NCI-H748 (cell line): ENCODE measurements around the gene TMEM203.
"Not testable (repeated sequence)": the region's sequence is repeated elsewhere in the genome, so short reads cannot be mapped to it uniquely, and the experiment has no call there.

Experiments
- DNase-seq: peaks from one replicate; lab custom pipeline; 2025; ENCODE audit not compliant: unreplicated experiment; lab: John Stamatoyannopoulos, UW

Gene TMEM203, protein sequence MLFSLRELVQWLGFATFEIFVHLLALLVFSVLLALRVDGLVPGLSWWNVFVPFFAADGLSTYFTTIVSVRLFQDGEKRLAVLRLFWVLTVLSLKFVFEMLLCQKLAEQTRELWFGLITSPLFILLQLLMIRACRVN

DNA sequence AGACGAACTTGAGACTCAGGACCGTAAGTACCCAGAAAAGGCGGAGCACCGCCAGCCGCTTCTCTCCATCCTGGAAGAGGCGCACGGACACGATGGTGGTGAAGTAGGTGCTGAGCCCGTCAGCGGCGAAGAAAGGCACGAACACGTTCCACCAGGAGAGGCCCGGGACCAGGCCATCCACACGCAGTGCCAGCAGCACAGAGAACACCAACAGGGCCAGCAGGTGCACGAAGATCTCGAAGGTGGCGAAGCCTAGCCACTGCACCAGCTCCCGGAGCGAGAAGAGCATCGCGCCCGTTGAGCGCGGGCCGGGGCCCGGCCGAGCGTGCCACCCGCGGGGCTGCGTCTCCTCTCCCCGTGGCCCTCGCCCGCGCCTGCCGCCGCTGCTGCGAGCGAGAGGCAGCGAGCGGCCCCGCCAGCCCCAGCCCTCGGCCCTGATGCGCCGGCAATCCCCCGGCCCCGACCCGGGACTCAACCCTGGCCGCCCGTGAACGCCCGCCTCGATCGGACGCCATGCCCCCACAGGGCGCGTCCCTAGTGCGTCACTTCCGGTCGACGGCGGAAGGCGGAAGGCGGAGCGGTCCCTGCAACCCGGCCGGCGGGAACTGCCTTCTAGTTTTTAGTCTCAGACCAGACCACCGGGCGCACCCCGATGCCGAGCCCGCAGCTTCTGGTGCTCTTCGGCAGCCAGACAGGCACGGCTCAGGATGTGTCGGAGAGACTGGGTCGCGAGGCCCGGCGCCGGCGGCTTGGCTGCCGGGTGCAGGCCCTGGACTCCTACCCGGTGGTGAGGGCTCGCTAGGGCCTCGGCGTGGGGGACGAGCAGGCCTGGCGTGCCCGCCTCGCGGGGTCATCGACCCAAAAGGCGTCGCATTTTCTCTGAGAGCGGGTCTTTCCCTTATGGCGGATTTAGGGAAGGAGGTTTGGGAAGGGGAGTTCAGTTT lies at the start of gene TMEM203, which contains the start of gene NDOR1:
TSS of gene TMEM203 (minus strand) at position 523 of the 944 bp plus-strand sequence. CDS start at position 289, 234 bp downstream.
TSS of gene NDOR1 (plus strand) at position 575 of the 944 bp plus-strand sequence. CDS start at position 653, 78 bp downstream.
- DNase-seq = peak; percentile 87

DNA sequence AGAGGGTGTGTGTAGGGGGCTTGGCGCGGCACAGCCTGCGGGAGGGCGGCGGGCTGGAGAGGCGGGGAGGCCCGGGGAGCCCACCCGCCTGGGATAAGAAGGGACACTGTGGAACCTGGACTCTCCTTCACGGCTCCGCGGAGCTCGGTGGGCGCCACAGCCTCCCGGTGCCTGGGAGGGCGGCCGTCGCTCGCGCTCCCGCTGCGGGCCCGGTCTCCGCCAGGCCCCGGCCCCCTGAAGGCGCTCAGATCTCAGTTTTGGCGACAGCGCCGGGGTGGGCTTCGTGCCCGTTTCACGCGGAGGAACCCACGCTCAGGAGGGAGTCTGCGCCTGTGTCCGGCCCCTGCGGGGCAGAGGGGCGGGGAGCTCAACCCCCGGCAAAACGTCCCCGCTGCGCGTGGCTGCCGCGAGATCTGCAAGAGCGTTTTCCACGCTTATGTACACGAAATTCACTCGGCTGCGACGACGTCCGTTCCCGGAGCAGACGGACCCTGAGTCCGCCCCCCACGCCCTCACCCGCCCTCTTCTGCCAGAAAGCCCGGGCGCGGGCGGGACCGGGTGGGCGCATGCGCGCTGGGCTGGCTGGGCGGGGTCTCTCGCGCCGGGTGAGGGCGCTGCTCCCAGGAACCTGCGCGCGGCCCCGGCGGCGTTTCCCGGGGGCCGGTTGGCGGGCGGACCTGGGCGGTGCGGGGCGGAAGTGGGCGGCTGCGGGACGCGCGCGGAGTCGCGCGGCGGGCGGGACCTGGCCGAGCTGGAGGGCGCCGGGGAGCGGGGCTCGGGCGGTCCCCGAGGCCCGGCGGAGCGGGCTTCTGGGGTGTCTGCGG lies 49.4 kb upstream of the TMEM203 start, which contains the start of gene NELFB:
TSS of gene NELFB (plus strand) at position 704 of the 824 bp plus-strand sequence.
- peak; percentile 89 for DNase-seq

DNA sequence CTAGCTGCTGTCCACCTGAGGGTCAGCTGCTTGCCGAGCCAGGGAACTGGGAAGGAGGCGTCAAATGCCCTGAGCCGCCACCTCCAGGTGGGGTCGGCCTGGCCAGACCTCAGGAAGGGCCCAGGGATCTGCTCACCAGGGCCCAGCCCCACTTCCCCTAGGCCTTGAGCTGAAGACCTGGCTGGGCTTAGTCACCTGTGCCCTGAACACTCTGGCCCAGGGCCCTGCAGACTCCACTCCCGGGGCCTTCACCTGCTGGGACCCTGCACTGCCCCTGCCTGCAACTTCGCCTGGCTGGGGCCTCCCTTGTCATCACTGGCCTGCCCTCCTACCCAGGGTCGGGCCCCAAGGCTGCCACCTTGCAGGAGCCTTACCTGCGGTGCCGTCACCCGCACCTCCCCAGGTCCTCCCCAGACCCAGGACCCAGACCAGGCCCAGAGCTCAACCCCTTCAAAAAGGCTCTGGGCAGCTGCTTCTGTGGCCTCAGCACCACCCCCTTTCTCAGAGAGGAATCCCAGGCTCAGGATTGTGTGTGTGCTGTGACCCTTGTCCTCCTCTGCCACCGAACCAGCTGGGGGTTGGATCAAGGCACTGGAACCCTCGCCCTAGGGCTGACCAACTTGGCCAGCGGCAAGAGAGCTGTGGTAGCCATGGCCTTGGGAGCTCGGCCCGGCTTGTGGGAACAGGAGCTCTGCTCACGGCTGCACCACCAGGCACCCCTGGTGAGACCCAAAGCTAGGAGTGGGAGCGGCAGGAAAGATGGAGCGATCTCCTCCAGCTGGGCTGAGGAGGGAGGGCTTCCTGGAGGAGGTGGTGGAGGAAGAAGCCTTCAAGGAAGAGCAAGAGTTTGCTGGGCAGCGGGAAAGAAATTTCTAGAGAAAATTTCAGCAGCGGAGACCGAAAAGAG lies 48.5 kb upstream of the TMEM203 start:
- DNase-seq = no peak

DNA sequence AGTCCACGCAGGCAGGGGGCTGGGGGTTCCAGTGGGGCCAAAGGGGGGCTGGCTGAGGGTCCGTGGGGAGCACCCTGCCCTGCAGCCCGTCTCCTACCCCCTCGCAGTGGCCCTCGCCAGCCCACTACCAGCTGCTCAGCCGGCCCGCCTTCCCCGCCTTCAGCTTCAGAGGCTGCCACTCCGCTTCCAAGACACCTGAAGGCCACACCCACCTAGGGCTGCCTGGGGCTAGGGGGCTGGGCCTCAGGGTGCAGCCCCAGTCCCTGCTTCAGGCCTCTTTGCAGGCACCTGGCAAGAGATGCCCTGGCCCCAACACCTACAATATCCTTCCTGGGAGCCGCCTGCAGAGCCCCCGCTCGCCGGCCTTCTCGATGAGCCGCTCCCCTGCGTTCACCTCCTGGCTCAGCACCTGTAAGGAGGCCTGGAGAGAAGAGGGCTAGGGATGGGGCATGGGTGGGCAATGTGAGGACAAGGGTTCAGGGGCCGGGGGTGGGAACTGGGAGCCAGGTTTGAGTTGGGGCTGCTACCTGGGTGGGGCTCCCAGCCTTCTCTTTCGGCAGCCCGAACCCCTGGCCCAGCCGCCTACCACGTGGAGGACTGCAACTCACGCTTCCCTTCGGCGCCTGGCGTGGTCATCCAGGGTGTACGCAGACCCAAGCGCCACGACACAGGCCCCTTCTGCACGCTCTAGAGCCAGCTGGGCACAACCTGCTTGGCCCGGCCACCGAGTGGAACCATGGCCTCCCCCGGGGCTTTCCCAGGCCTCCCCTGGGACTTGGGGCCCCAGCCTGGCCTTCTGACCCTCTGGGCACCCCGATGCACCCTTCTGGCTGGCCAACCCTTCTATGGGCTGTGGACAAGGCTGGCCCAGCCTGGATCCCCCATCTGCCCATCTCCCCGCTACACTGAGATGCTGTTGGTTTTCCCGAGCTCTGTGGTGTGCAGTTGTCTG lies 47.4 kb upstream of the TMEM203 start:
- peak; percentile 46 for DNase-seq

DNA sequence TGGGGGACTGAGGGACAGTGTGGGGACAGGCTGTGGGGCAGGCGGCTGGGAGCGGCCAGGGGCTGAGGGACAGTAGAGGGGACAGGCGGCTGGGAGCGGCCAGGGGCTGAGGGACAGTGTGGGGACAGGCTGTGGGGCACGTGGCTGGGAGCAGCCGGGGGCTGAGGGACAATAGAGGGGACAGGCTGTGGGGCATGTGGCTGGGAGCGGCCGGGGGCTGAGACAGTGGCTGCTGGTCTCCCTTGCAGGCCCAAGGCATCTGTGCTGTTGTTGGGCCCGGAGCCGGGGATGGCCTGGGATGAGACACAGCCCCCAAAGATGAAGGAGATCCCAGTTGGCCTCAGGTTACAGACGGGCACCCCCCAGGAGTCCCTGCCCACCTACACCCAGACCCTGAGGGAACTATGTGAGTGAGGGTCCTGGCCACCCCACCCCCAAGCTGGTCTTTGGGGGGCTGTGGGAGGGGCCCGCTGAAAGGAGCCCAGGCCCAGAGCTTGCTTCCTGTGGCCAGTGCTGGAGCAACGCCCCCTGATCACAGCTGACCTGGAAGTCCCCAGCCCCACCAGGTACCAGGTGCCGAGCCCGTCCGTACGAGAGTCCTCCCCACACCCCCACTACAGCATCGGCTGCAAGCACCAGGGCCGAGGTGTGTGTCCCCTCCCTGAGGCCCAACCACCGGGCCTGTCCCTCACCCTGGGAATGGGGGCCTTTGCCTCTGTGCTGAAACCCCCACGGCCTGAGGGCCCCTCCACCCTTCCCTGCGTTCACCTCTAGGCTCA lies 46.2 kb upstream of the TMEM203 start:
- no peak for DNase-seq

DNA sequence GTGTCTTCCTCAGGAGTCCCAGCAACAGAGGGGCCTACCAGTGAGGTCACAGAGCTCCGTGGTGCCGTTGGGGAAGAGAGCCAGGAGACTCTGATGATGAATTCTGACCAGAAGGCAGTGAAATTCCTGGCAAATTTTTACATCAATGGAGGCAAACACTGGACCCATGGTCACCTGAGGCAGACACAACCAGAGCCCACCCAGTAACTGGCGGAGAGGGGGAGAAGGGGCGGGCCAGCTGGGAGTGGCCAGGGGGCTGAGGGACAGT lies 45.7 kb upstream of the TMEM203 start, which contains the start of gene STPG3:
TSS of gene STPG3 (plus strand) at position 93 of the 268 bp plus-strand sequence. CDS start at position 94, 1 bp downstream.
- no peak for DNase-seq

DNA sequence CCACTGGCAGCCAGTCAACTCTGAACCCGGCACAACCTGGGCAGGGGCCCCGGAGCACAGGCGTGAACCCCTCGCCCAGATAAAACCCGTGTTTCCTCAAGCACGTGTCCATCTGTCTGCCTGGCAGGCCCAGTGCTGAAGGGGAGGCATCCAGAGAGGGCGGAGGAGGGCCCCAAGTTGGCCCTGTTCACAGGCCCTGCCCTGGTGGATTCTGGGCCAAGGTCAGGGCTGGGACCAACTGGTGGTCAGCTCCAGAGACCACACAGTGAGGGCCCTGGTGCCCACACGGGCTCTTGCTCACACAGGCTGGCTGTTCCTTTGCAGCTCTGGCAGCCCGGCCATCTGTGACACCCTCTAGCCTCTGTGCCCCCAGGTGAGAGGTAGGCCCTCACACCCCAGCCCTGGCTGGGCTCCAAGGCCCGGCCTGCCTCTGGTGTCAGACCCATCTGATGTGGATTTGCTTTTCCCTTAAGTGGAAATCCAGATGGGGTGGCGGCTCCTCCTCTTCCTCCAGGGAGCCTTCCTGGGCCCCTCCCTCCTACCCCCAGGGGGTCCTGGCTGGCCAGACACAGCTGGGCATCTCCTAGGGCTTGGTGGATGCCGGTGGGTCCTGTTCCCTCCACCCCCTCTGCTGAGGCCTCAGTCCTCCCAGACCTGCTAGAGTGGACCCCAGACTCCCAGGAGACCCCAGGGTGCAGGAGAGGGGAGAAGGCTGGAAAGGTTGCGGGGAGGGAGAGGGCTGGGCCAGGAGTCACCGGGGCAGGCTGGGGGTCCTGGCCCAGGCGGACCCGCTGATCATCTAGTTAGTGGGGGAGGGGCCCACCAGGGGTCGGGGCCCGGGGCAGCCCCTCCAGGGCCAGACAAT lies 45.1 kb upstream of the TMEM203 start:
- no peak for DNase-seq

DNA sequence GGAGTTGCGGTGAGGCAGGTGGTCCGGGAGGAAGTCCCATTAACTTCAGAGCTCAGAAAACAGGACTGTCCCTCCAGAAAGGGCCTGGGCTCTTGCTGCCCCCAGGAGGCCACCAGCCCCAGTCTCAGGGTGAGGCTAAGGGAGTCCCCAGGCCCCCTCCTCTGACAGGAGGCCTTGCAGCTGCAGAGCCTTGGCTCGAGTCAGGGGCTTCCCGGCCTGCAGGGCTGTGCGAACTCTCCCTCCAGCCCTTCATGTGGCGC lies 42.4 kb upstream of the TMEM203 start:
- DNase-seq = no peak

DNA sequence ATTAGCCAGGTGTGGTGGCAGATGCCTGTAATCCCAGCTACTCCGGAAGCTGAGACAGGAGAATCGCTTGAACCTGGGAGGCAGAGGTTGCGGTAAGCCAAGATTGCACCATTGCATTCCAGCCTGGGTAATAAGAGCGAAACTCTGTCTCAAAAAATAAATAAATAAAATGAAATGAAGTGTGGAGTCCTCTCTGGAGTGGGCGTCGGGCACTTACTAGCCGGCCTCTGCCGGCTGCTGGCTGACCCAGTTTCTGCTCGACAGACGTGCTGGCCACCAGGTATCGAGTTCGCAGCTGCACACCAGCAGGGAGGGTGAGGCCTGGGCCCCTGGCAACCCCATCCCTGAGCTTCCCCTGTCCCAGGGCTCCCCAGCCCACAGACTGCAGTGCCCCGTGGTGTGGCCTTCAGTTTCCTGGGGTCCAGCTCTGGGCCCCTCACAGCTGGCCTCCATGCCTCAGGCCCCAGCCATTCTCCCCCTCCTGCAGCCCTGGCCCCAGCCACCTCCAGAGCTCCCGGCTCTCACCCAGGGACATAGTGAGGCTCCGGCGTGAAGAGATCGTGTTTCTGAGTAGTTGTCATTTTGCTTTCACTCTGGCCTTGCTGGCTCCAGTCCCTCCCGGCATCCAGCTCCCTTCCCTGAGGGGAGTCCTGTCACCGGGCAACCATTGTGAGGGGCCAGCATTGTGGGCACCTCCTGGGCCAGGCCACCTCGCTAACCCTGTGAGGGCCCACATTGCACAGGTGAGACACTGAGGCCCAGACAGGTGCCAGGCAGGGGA lies 41.9 kb upstream of the TMEM203 start:
- no peak for DNase-seq

DNA sequence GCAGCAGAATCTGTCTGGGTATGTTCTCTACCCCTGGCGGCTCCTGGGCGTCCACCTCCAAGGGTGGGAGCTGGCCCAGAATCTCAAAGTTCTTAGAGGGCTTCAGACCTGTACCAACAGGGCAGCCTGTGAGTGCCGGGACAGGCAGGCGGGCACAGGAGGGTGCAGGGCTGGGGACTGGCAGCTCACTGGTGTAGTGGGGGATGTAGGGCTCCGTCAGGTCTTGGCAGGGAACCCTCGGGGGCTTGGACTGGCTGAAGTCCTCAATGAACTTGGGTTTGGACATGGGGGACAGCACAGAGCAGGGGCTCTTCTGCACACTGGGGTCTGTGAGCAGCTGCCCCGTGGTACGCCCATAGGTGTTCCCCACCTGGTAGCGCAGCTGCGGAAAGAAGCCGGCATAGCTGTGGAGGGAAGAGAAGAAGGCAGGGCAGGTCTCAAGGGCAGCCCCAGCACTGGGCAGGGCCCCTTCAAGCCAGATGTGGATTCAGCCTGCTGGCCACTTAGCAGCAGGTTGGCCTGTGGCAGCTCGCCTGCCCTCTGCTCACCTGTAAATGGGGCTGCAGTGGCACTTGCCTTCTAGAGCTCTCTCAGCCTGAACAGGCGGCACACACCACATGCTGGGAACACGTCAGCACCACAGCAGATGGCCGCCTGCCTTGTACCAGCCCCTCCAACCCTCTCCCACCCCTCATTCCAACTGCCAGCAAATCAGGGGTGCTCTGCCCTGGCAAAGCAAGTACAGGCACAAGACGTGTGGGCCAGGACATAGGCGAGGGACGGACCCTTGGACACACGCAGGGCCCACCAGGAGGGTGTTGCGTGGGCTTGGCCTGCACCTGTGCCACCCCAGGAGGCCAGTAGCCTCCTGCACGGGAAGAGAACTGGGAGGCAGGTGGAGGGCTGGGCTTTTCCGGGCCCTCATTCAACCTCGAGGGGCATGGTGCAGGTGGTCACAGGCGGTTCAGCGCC lies 40.3 kb upstream of the TMEM203 start:
- no peak for DNase-seq

DNA sequence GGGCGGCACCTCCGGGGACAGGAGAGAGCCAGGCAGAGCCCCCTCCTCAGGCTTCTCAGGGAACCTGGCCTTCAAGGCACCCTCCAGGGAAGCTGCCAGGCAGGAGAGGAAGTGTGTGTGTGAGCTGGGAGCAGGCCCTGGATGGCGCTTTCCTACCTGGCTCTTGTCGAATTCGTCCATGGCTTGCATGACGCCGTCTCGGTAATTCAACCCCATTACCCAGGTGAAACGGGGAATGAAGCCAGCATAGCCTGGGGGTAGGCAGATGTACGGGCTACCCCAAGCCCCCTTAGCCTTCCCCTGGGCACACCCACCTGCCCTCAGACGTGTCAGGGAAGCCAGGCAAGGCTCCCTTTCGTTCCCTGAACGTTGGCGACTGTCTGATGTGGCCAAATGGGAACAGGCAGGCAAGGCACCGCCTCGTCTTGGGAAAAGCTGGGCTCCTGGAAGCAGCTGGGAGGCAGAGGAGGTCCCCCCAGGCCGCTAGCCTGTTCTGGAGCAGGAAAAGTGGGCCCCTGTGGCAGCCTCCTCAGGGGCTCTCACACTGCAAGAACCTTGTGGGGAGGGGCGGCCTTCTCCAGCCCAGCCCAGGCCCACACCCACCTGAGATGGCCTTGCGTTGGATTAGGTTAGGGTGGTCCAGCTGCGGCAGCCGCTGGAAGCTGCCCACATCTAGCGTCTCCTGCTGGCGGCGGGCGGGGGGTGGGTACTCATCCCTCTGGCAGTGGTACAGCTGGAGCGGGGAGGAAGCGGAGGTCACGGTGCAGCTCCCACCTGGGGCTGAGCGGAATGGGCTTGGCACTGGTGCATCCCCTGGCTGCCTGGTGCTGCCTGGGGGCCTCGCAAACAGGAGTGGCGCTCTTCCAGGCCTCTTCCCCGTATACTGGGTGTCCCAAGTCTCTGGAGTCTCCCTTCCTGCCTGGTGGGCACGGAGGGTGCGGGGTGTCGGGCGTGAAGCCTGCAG lies 39.3 kb upstream of the TMEM203 start:
- peak; percentile 36 for DNase-seq

DNA sequence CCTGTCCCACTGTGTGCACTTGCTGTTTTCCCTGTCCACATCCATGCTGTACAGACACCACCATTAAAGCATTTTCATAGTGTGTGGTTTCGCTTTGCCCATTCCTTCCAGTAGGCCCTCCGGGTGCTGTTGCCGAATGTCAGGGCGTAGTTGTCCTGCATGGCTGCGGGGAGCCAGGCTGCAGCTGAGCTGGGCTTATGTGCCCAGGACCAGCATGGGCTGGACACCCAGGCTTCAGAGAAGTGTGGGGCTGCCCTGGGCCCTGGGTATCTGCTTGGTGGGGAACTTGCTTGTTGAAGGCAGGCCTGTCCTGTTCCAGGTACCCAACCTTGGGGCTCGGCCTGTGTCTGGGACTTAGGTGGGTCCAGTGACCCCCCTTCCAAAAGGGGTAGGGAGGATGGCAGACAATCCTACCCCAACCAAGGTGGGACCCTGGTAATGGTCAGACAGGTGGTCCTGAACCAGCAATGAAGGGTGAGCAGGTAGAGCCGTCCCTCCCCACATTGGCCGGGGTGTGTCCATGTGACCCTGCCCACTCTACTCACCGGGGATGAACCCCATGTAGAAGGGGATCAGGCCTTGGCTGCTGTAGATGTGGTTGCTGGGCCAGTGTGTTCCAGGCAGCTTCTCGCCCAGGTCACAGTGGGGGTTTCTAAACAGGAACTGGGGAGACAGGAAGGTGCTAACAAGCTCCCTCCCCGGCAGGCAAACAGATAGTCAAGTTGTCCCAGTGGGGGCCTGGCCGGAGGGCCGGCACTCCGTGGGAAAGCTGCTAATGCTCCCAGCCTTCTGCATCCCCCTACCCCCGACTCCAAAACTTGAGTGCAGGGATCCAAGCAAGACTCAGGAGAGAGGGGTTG lies 38.4 kb upstream of the TMEM203 start:
- DNase-seq = no peak

DNA sequence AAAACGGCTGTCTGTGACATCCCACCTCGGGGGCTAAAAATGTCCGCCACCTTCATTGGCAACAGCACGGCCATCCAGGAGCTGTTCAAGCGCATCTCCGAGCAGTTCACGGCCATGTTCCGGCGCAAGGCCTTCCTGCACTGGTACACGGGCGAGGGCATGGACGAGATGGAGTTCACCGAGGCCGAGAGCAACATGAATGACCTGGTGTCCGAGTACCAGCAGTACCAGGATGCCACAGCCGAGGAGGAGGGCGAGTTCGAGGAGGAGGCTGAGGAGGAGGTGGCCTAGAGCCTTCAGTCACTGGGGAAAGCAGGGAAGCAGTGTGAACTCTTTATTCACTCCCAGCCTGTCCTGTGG lies 37.8 kb upstream of the TMEM203 start:
- not testable (repeated sequence) for DNase-seq
